Endometrium (tissue), 2 donors: ENCODE results near the gene PSTPIP1.
A peak's percentile ranks its signal among the peaks of the same experiment; 100 is the strongest.
"Not testable (repeated sequence)": the region's sequence is repeated elsewhere in the genome, so short reads cannot be mapped to it uniquely, and the experiment has no call there.

Experiments
- FAIRE-seq: peaks from 2 replicates; lab custom pipeline; 2012; peaks lifted over from hg19 to GRCh38; lab: Jason Lieb, UNC
- donor health status: control.
- donor health status: control.

Gene PSTPIP1

DNA sequence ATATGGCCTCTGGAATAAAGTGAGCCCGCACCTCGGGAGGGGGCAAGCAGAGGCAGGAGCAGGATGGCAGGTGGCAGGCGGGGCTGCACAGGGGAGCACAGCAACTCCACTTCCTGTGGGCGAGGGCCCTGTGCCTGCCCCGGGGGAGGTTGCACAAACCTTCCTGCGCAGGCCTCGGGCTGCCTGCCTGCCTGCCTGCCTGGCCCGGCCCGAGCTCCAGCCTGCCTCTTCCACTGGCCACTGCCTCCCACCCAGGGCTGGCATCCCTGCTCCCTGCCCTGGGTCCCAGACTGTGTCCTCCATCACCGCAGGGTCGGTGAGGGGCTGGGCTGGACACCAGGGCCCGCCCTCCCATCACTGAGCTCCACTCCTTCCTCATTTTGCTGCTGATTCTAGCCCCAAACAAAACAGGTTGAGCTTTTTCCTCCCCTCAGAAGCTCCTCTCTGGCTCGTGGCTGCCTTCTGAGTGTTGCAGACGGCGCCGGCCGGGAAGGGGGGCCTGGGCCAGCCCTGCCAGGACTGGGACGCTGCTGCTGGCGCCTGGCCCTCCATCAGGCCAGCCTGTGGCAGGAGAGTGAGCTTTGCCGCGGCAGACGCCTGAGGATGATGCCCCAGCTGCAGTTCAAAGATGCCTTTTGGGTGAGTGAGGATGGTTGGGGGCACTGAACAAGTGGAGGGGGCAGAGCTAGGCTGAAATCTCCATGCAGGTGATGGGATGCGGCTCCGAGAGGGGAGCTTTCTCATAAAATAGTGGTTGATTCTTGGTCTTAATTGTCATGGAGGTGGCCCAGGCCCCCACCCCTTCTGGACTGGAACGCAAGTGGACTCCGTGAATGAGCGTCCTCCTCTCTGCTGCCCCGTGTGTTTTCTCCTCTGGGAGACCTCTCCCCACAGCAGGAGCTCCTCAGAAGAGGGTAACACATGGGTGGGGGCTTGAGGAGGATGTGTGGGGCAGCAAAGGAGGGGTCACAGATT lies at the start of gene PSTPIP1:
Gene PSTPIP1, plus strand, starts transcription at position 156 of the 975 bp plus-strand sequence. Its CDS starts 448 bp downstream, at position 604.
- no peak for FAIRE-seq

DNA sequence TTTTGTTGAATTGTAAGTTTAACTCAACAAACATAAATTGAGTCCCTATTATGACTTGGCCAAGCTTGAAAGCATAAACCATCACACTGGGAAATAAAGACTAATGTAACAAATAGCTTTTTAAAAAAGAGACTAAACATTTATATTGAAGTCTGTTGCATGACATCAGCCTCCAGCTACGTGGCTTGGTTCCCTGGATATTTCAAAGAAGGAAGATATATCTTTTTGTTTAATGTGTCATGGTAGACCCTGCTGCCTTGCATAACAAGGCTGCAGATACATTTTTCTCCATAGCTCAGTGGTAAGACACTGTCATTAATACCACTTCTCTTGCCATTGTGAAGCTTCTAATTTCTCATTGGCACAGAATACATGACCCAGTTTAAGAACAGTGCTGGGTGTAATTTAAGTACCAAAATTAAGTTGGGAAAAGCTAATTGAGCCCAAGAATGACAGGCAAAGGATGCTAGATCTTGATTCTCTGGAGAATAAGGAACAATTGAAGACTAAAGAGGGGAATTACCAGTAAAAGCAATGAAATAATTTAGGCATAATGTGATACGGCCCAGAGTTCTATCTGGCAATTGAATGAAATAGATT lies 49.3 kb upstream of the PSTPIP1 start:
- FAIRE-seq = peak; percentile 80

DNA sequence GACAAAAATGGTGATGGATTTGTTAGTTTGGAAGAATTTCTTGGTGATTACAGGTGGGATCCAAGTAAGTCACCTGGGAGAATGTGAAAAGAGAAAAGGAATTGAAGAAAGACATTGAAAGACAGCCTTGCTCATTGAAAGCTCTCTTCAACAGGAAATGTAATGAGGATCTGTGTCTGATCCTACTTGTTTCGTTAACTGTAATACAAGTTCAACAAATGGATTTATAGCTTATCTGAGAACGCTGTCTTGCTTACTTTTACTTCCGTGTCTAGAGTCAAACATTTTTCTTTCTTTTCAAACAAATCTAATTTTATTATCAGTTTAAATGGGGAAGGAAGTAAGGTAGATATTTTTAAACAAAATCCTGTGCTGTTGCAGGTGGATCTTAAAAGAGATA lies 47.5 kb upstream of the PSTPIP1 start:
- no peak for FAIRE-seq

DNA sequence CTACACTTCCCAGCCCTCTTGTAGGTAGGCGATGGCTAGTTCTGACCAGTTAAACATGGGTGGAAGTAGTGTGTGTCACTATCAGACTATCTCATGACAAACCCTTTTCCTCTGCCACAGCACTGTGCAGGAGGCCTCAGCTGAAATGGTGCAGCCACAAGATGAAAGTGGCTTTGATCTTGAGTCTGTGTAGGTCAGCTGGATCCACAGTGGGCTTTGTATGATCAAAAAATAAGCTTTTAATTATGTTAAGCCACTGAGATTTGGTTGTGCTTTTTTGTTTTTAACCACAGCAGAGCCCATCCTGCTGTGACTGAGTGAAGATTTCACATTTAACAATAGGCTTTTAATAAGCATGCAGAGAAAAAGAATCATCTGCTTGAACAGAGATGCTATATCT lies 43.7 kb upstream of the PSTPIP1 start:
- no peak for FAIRE-seq

DNA sequence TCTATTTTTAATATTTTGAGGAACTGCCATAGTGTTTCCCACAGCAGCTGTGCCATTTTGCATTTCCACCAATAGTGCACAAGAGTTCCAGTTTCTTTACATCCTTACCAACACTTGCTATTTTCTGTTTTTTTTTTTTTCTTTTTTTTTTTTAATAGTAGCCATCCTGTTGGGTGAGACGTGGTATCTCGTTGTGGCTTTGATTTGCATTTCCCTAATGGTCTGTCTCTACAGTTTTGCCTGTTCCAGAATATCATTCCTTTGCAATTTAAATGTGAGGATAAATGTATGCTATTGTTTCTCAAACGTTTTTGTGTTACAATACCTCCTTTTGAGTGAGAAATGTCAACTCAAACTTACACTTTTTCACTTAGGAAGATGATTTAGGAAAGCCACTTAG lies 41.0 kb upstream of the PSTPIP1 start:
- no peak for FAIRE-seq

DNA sequence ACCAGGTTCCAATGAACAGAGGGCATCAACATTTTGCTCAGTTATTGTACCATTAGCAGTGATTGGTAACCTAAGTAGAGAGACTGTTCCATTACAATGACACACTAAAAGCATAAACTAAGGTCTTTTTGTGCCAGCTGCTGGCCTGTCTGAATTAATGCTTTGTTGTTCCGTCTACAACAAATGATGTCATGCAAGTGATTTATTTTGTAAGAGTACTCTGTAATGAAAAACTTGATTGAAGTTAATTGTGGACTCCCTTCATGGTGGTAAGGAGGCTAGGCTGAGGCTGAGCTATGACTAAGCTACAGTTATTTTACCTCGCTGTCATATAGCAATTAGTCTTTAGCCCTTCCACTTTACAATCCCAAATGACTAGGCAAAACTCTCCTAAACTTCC lies 40.2 kb upstream of the PSTPIP1 start:
- no peak for FAIRE-seq

DNA sequence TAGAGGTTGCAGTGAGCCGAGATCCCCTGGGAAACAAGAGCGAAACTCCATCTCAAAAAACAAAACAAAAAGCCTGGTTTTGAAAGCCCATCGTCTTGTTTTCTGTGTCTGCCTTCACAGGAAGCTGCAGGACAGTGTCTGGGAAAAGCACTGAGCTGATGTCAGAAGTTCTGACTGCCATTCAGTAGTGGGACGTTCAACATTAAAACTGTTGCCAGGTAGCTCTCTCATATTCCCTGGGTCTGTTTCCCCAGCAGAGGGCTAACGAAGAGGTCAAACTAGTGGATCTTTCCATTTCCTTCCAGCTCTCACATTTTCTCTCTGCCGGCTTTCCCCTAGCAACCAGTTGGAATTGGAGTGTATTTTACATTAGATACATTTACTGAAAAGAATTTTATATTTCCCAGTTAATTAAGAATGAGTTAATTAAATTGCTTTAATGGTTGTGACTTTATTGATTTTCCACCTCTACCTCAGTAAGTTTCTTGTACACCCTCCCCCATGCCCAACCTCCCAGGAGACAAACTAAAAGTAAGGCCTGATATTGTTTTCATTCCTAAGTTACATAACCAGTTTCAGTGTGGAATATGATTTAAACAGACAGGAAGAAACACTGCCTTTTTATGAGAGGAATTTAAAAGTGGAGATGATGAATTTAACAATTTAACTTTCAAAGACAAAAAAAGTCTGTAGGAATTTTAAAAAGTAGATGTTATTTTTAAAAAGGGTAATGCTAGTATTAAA lies 33.5 kb upstream of the PSTPIP1 start:
- FAIRE-seq = no peak

DNA sequence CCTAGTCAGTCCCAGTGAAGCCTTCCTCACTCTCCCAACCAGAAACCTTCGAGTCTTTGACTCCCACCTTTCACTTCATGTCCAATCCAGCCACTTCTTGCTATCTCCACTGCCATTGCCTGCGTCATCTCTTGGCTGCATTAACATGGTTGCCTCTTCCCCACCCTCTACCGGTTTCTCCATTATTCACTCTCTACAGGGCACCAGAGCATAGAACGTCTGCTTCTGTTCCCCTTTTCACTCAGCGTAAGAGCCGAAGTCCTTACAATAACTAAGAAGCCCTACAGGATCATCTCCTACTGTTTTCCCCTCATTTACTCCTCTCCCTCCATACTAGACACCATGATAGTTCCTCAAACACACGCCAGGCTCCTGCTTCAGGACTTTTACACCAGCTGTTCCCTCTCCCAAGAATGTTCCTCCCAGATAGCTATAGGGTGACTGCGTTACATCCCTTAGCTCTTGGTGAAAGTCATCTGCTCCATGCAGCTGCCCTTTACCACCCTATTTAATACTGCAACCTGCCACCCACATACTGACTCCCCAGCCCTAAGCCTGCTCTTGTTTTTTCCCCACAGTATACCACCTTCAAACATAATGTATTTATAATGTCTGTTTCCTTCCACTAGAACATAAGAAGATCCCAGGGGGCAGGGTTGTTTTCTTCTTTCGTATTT lies 32.5 kb upstream of the PSTPIP1 start:
- FAIRE-seq = no peak

DNA sequence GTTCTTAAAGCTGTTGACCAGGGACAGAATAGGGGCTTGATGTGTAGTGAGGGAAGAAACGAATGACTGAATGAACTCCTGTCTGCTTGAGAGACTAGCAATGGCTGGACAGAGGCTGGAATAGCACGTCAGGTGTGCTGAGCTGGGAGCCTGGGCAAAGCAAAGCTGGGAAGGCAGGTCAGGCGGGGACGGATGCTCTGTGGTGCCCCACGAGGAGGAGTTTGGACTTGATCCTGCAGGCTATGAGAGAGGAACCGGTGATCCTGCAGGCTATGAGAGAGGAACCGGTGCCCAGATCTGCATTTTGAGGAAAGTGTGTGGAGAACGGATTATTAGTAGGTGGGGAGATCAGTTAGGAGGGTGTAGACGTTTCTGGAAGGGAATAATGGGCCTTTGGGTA lies 31.3 kb upstream of the PSTPIP1 start:
- FAIRE-seq = no peak

DNA sequence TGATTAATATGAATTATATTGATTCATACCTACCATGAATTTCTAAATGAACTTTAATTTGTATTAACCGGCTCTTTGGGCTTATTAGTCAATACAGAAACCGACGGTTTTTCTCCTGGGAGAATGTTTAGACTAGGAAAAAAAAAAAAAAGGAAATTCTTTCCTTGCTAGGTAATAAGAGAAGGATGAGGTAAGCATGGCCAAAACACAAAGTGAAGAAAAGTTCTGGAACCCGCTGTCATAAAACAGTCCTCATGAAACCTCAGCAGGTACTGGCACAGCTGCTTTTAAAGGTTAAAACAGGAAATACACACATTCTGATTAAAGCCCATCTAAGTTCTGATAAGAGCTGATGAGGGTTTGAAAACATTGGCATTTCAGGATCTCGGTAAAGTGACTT lies 30.8 kb upstream of the PSTPIP1 start:
- FAIRE-seq = no peak

DNA sequence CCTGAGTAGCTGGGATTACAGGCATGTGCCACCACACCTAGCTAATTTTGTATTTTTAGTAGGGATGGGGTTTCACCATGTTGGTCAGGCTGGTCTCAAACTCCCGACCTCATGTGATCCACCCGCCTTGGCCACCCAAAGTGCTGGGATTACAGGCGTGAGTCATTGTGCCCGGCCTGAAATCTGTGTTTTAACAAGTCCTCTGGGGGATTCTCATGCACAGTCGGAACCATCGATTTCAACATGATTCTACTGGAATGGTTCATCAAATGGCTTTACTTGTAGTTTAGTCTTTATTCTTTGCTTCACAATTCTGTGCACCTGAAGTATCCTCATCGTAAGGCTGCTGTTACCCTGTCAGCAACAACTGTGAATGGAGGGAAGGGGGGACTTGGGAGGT lies 28.9 kb upstream of the PSTPIP1 start:
- not testable (repeated sequence) for FAIRE-seq

DNA sequence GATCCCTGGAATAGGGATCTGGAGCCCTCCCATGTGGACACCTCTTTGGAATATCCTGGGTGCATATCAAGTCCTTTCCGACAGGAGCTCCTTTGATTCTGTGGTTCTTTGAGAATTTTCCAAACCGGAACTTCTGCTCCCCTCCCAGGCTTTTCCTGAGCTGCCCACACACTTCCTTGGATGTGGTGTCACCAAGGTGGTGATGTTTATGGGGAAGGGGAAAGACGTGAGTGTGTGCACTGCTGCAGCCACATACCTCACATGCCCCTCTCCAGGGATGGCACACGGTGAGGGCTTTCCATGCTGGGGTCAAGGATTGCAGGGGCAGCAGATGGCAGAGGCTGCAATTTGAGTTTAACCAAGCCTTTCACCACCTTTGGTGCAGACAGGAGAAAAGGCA lies 27.9 kb upstream of the PSTPIP1 start:
- no peak for FAIRE-seq

DNA sequence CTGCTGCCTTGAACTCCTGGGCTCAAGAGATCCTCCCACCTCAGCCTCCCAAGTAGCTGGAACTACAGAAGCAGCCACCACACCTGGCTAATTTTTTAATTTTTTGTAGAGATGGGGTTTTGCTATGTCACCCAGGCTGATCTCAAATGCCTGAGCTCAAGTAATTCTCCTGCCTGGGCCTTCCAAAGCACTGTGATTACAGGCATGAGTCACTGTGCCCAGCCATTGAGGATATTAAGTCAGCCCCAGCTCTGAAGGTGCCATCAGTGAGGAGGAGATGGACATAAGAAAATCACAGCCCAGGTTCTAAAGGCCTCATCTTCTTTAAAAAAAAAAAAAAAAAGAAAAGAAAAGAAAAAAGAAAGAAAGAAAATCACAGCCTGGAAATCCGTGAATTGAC lies 26.6 kb upstream of the PSTPIP1 start:
- FAIRE-seq = no peak

DNA sequence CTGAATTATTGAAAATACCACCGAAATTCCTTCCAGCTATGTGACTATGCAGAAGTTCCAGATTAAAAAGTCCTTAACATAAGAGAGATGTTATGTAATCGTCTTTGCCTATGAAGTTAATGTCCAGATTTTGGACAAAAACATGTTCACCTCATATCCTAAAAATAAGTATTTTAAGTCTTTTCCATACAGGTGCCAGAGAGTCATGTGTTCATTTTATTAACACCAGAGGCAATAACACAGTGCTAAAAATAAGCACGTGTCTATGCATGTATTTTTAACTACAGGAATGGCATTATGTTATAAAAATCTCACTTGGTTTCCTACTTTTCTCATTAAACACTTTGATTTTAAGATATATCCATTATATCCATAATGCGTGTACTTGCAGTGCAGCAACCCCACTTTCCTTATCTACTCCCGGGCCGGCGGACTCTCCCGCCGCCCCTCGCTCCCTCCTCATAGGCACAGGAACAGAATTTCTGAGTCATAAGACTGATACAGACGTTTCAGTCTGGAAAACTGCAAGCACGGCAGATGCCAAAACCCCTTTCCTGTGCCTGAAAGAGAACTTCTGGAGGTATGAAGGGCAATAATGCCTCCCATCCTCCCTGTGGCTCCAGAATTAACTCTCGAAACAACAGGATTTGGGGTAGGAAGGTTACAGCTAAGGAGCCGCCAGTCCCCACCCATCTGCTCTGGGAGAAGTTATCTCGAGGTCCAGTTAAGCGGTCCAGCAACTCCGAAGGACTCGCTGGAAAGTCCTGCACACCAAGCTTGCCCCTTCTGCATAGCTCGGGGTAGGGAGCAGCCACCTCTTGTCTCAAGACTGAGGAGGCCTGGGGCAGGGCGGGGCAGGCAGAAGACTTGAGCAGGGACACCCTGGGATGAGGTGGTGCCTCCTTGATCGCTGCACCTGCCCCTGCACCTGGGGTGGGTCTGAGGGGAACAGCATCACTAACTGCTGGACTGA lies 22.3 kb upstream of the PSTPIP1 start:
- no peak for FAIRE-seq

DNA sequence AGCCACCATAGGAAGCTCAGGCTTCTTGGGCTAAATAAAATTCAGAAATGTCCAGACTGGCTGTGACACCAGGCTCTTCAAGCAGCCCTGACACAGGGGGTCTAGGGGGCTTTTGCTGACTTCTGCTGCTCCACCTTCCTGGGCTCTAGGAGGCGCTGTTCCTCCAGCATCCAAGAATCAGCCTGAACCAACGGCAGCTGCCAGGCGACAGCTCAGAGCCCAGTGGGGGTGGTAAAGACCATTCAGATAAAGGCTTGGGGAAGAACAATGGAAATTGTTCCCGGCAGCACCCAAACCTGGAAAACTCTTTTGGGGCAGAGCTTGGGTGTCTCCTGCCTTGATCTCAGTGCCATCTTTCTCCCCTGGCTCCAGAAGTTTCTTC lies 21.6 kb upstream of the PSTPIP1 start:
- no peak for FAIRE-seq

DNA sequence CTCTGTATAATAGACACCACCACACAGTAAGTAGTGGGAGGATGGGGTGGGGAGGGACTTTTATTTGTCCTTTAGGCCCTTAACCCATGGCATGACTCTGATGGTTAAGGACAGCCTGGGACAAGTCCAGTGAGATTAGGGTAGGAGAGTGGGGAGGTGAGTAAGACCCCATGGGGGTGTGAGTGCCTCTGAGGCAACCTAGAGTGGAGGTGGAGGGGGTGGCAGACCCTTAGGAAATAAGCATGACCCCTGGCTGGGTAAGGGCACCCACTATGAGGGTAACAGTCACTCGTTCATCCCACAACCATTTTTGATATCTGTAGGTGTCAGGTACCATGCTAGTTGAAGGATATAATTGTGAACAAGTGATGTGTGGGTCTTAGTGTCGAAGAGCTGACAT lies 21.0 kb upstream of the PSTPIP1 start:
- FAIRE-seq = no peak

DNA sequence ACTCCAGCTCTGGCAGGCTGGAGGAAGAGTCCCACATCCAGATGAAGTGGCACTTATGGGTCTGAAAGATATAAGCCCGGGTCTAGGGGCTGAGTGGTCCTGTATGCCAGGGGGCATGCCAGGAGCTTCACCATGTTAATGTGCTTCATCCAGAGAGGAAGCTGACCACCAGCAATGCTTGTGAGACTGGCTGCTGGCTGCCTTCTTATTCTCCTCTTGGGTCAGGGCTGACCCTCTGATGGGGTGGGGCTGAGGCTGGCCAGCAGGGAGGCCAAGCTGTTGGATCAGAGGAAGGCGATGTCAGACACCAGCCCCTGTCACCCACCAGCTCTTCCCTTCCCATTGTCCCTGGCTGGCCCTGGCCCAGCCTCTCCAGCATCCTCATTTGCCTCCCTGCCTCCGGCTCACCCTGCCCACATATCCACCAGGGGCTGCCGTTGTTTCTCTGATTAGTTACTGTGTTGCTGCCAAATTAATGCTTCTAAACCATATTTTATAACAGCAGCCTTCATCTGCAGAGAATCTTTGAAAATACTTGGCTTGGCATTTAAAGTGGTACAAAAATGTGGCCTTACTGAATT lies 20.4 kb upstream of the PSTPIP1 start:
- no peak for FAIRE-seq

DNA sequence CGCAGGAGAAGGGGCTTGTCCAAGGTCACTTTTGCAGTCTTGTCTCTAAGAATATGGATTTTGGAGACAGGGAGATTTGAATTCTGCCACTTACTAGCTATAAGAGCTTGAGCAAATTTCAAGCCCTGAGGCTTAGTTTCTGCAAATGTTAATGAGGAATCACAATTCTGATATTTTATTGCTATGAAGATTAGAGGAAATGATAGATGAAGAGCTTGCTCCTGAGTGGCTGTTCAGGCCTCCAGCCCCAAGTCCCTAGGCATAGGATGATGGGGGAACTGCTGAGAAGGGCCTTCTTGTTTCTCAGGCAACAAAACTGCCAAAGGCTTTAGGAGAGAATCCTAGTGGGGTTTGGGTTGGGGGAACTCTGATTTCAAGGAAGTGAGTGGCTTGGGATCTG lies 18.8 kb upstream of the PSTPIP1 start:
- FAIRE-seq = no peak

DNA sequence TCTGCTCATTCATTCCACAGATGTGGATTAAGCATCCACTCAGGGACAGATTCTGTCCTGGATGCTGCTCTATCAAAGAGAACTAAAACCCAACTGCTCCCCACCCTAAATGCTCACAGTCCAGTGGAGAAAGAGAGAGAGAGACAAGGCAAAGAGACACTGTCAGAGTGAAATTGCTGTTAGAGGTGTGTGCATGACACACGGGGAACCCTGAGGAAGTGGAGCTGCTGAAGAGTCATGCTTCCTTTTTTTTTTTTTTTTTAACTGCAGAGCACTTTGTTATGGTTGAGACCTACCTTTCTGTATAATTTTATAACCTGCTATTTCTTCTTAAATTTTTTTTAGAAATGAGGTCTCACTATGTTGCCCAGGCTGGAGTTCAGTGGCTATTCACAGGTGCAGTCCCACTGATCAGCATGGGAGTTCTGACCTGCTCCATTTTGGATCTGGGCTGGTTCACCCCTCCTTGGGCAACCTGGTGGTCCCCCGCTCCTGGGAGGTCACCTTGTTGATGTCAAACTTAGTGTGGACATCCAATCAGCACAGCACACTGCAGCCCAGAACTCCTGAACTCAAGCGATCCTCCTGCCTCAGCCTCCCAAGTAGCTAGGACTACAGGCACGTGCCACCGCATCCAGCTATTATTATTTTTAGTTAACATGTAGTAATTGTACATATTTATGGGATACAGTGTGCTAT lies 18.2 kb upstream of the PSTPIP1 start:
- FAIRE-seq = no peak
